CD8-positive, alpha-beta memory T cell (primary cell): ENCODE data around the gene CARD9. TPM values are rescaled to one million over a fixed set of nuclear protein-coding genes. Genes with fewer than 3 reads are reported as not detected.

Source experiments
- CTCF ChIA-PET: fragments of 350-600 bp; sonication (Branson Sonifier 250); formaldehyde crosslinking; loops from one replicate; lab custom pipeline; 2021; ENCODE audit warnings: antibody characterized with exemption; lab: Charles Lee
- POLR2A ChIA-PET: fragments of 350-600 bp; sonication (Branson Sonifier 250); formaldehyde crosslinking; loops from one replicate; lab custom pipeline; 2021; ENCODE audit warnings: antibody characterized with exemption; lab: Charles Lee
- DNase-seq, 5 donors: peaks; one replicate each; pipeline versions ENCODE4 v3.0.0 to v3.0.0-alpha.2; 2020 to 2022; ENCODE audit warnings: mixed read lengths in 1 of 5
- H3K27ac ChIP-seq: one replicate; pipeline ENCODE4 v1.7.0; 2013; ENCODE audit warnings: low read depth, mild to moderate bottlenecking, low read length, moderate library complexity
- H3K27me3 ChIP-seq: 2 replicates; pipeline ENCODE4 v1.7.0; 2013; ENCODE audit warnings: low read length, mild to moderate bottlenecking; ENCODE audit not compliant: insufficient read depth, poor library complexity, severe bottlenecking
- H3K36me3 ChIP-seq: 2 replicates; pipeline ENCODE4 v1.7.0; 2013; ENCODE audit warnings: mild to moderate bottlenecking, low read length, moderate library complexity; ENCODE audit not compliant: insufficient read depth
- H3K4me1 ChIP-seq: 2 replicates; pipeline ENCODE4 v1.7.0; 2013; ENCODE audit warnings: mild to moderate bottlenecking, low read length, moderate library complexity; ENCODE audit not compliant: insufficient read depth
- H3K4me3 ChIP-seq: 2 replicates; pipeline ENCODE4 v1.7.0; 2013; ENCODE audit warnings: mild to moderate bottlenecking, low read length
- H3K9me3 ChIP-seq: 2 replicates; pipeline ENCODE4 v1.7.0; 2013; ENCODE audit warnings: mild to moderate bottlenecking, low read length
- H3K27ac Mint-ChIP-seq, 8 donors: one replicate each; pipeline ENCODE4 v1.8.0; 2020 to 2021; ENCODE audit warnings: mixed read lengths in 8 of 8, mild to moderate bottlenecking in 6 of 8, inconsistent platforms in 3 of 8, moderate library complexity in 3 of 8
- H3K27me3 Mint-ChIP-seq, 2 donors: one replicate each; pipeline ENCODE4 v1.8.0; 2020 to 2021; ENCODE audit warnings: mixed read lengths in 2 of 2, mild to moderate bottlenecking in 1 of 2, moderate library complexity in 1 of 2
- H3K36me3 Mint-ChIP-seq, 3 donors: one replicate each; pipeline ENCODE4 v1.8.0; 2020 to 2021; ENCODE audit warnings: mixed read lengths in 3 of 3, inconsistent platforms in 1 of 3, mild to moderate bottlenecking in 1 of 3
- H3K4me1 Mint-ChIP-seq, 3 donors: one replicate each; pipeline ENCODE4 v1.8.0; 2020 to 2021; ENCODE audit warnings: mixed read lengths in 3 of 3, inconsistent platforms in 1 of 3, mild to moderate bottlenecking in 1 of 3
- H3K4me3 Mint-ChIP-seq, 7 donors: one replicate each; pipeline ENCODE4 v1.8.0; 2020 to 2021; ENCODE audit warnings: mixed read lengths in 7 of 7, mild to moderate bottlenecking in 6 of 7, moderate library complexity in 4 of 7, inconsistent platforms in 2 of 7
- H3K9me3 Mint-ChIP-seq, 5 donors: one replicate each; pipeline ENCODE4 v1.8.0; 2020 to 2022; ENCODE audit warnings: mixed read lengths in 5 of 5, mild to moderate bottlenecking in 3 of 5, moderate library complexity in 2 of 5, inconsistent platforms in 1 of 5
- polyA plus RNA-seq: library from polyadenylated mRNA; unstranded; fragments of 300-500 nt; fragmentation: Illumina TruSeq; gene quantifications from one replicate; pipeline ENCODE4 v1.2.3, GENCODE V29; 2021
- total RNA-seq, 2 experiments: library from RNA; stranded (reverse); gene quantifications; one replicate each; pipeline ENCODE4 v1.2.3, GENCODE V29; 2021

CARD9 gene
- total and polyA plus RNA-seq, 3 experiments from 2014 or later: 1.4 to 1.5 TPM; not detected in 1

- DNase-seq: no peak
- H3K36me3 ChIP-seq: no peaks in the 10 kb centered on the region
- Mint-ChIP-seq H3K36me3 (peaks cover 0 to 7% (median 0%) of the 10 kb centered on the region in 3 donors), H3K27me3 (peaks cover 0 to 14% of the 10 kb centered on the region in 2 donors), H3K9me3 (peaks cover 0 to 18% (median 12%) of the 10 kb centered on the region in 5 donors), H3K27ac (peak overlapping the region in 4 of 8 donors; percentile 25 to 97 (median 64)), H3K4me3 (no peak overlapping the region), H3K4me1 (peaks cover 11 to 20% (median 18%) of the 10 kb centered on the region in 3 donors)
- no peaks in the 10 kb centered on the region for H3K4me1 ChIP-seq
- no peak overlapping the region for H3K27ac ChIP-seq
- no peak overlapping the region for H3K4me3 ChIP-seq
- ChIA-PET CTCF (no interaction called here), POLR2A (no interaction called here)
- H3K27me3 ChIP-seq: no peaks in the 10 kb centered on the region
- peaks cover 13% of the 10 kb centered on the region for H3K9me3 ChIP-seq
Measured at GRCh38 chr9:136314944-136315343, 58.5 kb downstream of the CARD9 start.

DNA sequence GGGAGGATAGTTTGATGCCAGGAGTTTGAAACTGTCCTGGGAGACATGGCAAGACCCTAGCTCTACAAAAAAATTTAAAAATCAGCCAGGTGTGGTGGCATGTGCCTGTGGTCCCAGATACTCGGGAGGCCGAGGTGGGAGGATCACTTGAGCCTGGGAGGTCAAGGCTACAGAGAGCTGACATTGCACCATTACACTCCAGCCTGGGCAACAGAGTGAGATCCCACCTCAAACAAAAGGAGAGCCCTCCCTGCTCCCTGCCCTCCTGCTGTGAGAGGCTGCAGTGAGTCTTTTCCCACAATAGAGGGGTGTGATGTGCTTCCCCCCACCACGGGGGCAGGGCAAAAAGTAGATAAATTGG, 59.4 kb downstream of the CARD9 start:
- Mint-ChIP-seq H3K4me1 (peaks cover 11 to 20% (median 18%) of the 10 kb centered on the region in 3 donors), H3K27me3 (peaks cover 0 to 14% of the 10 kb centered on the region in 2 donors), H3K36me3 (peaks cover 0 to 7% (median 0%) of the 10 kb centered on the region in 3 donors), H3K27ac (no peak overlapping the region), H3K4me3 (peak overlapping the region in 1 of 7 donors; percentile 40), H3K9me3 (peaks cover 0 to 18% (median 12%) of the 10 kb centered on the region in 5 donors)
- ChIA-PET POLR2A (no interaction called here), CTCF (no interaction called here)
- Histone ChIP-seq H3K27me3 (no peaks in the 10 kb centered on the region), H3K4me1 (no peaks in the 10 kb centered on the region), H3K9me3 (peaks cover 13% of the 10 kb centered on the region), H3K4me3 (no peak overlapping the region), H3K27ac (no peak overlapping the region), H3K36me3 (no peaks in the 10 kb centered on the region)
- DNase-seq: no peak

Other genes starting within 250 kb of the CARD9 start
- gene LHX3, start 168.5 kb downstream of the CARD9 start, total RNA-seq: not detected
- not detected for gene LHX3, start 168.5 kb downstream of the CARD9 start, polyA plus RNA-seq
- 10 to 100 TPM; 14.6 to 15.3 TPM for gene QSOX2, start 127.9 kb downstream of the CARD9 start, total RNA-seq
- gene QSOX2, start 127.9 kb downstream of the CARD9 start, polyA plus RNA-seq: 0.66 TPM
- not detected for gene CCDC187, start 69.6 kb downstream of the CARD9 start, total RNA-seq
- gene CCDC187, start 69.6 kb downstream of the CARD9 start, polyA plus RNA-seq: not detected
- 1 to 10 TPM; 6.8 to 7.5 TPM for gene GPSM1, start 46.1 kb downstream of the CARD9 start, total RNA-seq
- gene GPSM1, start 46.1 kb downstream of the CARD9 start, polyA plus RNA-seq: 1.7 TPM
- 10 to 100 TPM; 40.6 to 43.0 TPM for gene DNLZ, start 9.9 kb downstream of the CARD9 start, total RNA-seq
- 65.6 TPM for gene DNLZ, start 9.9 kb downstream of the CARD9 start, polyA plus RNA-seq
- gene SNAPC4, start 26.5 kb upstream of the CARD9 start, total RNA-seq: 10 to 100 TPM; 22.1 to 23.6 TPM
- 2.6 TPM for gene SNAPC4, start 26.5 kb upstream of the CARD9 start, polyA plus RNA-seq
- 10 to 100 TPM; 52.2 to 55.5 TPM for gene ENTR1, start 36.9 kb upstream of the CARD9 start, total RNA-seq
- gene ENTR1, start 36.9 kb upstream of the CARD9 start, polyA plus RNA-seq: 13.1 TPM
- gene PMPCA, start 37.0 kb upstream of the CARD9 start, total RNA-seq: 100 to 1,000 TPM in 1 of 2 experiments, 10 to 100 TPM in 1; 96.4 to 101 TPM
- 39.2 TPM for gene PMPCA, start 37.0 kb upstream of the CARD9 start, polyA plus RNA-seq
- gene INPP5E, start 66.2 kb upstream of the CARD9 start, total RNA-seq: 10 to 100 TPM; 18.0 to 19.2 TPM
- gene INPP5E, start 66.2 kb upstream of the CARD9 start, polyA plus RNA-seq: 5.3 TPM
- gene SEC16A, start 109.4 kb upstream of the CARD9 start, total RNA-seq: 10 to 100 TPM; 75.5 to 78.0 TPM
- gene SEC16A, start 109.4 kb upstream of the CARD9 start, polyA plus RNA-seq: 42.9 TPM
- gene NOTCH1, start 172.4 kb upstream of the CARD9 start, total RNA-seq: 10 to 100 TPM; 70.0 to 79.5 TPM
- gene NOTCH1, start 172.4 kb upstream of the CARD9 start, polyA plus RNA-seq: 5.1 TPM